Ureter (tissue), 1 donor: ENCODE results near the gene ACTR1A. TPM values are rescaled to one million over a fixed set of nuclear protein-coding genes. Genes with fewer than 3 reads are reported as not detected.

Experiments
- DNase-seq: peaks from one replicate; pipeline ENCODE4 v3.0.0-alpha.2; 2020; ENCODE audit warnings: low spot score
- total RNA-seq: library from RNA; stranded (reverse); gene quantifications from one replicate; pipeline ENCODE4 v1.2.4, GENCODE V29; 2023
- donor health status: DM: yes; HTN: yes; CAD: no.

The ACTR1A gene
- total RNA-seq, 1 donor from 2014 or later: 87.1 TPM

DNA sequence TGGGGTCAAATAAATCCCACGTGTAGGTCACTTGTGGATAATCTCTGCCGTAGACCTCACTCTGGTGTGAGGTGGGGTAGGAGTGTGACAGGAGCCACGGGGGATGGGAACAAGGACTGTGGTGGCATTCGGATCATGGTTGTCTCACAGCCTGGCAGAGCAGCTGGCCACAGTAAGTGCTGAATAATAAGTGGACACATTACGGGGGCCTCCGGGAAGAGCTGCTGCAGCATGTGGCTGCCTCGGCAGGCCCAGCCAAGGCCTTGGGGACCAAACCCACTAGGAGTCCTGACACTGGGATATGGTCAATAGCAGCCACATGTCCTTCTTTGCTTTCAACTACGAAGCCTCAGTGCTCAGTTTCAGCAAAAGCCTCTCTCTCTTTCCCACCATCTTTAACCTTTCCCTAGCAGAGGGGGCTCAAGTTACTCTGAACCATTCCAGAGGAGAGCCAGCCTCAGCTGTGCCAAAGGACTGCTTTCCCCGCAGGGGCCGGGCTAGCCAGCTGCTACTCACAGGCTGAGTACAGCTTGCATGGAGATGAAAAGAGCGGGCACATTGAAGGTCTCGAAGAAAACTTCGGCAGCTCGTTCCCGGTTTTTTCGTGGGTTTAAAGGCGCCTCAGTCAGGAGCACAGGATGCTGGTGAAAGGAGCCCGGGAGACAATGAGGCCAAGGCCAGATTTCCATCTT lies 17.3 kb downstream of the ACTR1A start:
- no peak for DNase-seq

DNA sequence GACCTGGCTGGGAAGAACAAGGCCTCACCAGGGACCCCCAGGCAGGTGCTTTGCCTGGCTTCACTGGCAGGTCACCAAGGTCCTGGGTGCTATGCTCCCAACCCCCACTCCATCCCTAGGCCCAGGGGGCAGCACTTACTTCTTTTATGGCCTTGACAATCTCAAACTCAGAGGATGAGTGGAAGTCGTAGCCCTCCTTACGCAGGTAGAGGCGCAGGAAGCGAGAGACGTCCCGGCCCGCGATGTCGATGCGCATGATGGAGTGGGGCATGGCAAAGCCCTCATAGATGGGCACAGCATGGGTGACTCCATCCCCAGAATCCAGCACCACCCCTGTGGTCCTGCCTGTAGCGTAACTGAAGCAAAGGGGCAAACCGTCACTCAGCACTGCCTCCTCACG lies 18.5 kb downstream of the ACTR1A start:
- no peak for DNase-seq

DNA sequence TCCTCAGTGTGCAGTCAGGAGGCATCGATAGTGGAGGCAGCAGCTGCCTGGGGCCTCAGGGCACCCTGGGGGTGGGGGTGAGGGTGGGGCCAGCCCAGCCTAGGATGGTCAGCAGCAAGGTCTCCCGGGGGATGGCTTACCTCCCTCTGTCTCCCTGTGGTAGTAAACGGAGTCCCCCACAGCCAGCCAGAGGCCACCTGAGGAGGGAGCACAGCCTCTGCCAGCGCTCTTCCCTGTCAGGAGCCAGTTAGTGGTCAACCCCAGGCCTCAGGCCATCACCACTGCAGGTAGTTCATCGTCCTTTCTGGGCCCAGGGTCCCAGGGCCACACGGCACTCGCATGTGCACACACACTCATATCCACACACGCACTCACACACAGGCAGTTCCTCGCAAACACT lies 22.1 kb downstream of the ACTR1A start:
- no peak for DNase-seq

DNA sequence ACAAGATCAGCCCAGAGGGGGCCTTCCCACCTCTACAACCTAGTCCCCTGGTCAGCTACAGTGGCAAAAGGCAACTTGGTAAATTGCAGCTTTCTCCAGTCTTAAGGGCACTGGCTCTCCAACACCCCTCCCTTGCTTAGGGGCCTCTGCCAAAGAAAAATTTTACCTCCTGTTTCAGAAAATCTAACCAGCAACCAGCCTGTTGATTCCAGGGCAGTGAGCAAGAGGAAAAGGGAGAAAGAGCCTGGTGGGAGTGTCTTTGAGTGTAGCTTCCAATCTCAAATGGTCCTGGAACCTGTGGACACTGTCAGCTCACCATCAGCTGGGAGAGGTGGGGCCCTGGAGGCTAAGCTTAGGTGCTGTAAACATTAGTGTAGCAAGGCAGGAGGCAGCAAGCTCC lies 22.9 kb downstream of the ACTR1A start:
- DNase-seq: no peak

DNA sequence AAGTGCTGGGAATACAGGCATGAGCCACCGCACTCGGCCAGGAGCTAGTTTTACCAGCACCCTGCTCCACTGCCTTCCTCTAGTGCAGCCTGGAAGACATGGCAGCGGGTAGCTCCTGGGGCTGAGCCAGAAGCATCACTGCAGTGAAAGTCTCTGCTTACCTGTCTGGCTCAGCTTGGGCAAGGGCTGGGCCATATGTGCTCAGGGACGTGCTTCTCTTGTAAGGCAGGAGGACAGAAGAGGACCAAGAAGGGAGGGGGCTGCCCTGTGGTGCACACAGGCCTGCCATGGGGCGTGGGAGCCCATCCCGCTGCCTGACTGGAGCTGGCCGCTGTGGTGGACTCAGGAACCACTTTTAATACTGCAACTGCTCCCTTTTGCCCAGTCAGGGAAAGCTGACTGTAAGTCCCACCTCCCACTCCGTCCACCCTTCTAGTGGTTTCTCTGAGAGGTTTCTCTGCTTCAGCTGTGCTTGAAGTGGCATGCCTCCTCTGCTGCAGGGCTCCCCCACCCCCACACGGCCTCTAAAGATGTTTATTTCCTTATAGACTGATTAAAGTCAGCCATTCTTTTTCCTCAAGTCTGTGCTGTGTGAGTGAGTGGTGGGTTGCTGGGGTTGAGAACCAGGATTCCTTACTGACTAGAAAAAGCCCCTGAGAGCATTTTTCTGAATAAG lies 25.9 kb downstream of the ACTR1A start:
- DNase-seq: no peak

DNA sequence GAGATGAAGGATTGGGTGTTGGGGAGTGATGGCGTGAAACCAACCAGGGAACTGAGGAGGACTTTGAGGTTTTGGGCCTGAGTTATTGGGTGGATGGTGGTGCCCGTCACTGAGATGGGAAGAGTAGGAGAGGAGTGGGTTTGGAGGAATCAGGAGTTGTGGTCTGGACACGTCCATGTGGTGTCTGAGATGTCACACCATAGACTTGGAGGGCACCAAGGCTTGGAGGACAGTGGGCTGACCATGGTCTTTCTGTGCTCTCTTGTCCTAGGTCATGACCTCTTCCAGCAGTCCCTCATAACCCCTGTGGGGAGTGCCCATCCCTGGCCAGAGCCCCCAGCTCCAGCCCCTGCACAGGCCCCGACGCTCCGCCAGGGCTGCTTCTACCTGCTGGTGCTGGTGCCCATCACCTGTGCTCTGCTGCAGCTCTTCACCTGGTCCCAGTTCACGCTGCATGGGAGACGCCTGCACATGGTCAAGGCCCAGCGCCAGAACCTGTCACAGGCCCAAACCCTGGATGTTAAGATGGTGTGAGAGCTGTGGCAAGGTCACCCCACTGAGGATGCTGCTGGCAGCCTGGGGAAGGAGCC lies 27.0 kb downstream of the ACTR1A start:
- no peak for DNase-seq

DNA sequence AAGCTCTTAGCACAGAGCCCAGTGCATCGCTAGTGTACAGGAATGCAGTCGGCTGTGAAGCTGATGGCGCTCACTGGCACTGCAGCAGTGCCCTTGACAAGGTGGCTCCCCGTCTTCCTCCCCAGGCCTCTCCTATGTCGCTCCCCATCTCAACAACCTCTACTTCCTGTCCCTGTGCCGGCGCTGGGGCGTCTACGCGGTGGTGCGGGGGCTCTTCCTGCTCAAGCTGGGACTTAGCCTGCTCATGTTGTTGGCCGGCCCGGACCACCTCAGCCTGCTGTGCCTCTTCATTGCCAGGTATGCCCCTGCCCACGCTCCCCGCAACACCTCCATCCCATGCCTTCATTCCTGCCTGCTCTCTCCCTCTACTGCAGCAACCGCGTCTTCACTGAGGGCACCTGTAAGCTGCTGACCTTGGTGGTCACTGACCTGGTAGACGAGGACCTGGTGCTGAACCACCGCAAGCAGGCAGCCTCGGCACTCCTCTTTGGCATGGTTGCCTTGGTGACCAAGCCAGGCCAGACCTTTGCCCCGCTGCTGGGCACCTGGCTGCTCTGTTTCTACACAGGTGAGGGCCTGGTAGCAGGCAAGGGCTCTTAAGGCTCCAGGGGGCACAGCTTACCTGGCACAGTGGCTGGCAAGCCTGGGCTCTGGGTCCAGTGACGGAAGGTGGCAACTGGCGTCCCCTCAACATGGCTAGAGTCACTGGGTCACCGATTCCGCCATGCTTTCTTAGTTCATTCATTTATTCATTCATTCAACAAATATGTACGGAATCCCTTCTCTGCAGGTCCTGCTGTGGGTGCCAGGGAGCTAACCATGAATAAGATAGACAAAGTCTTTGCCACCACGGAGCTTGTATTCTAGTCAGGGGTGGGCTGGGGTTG lies 28.8 kb downstream of the ACTR1A start:
- DNase-seq: no peak

DNA sequence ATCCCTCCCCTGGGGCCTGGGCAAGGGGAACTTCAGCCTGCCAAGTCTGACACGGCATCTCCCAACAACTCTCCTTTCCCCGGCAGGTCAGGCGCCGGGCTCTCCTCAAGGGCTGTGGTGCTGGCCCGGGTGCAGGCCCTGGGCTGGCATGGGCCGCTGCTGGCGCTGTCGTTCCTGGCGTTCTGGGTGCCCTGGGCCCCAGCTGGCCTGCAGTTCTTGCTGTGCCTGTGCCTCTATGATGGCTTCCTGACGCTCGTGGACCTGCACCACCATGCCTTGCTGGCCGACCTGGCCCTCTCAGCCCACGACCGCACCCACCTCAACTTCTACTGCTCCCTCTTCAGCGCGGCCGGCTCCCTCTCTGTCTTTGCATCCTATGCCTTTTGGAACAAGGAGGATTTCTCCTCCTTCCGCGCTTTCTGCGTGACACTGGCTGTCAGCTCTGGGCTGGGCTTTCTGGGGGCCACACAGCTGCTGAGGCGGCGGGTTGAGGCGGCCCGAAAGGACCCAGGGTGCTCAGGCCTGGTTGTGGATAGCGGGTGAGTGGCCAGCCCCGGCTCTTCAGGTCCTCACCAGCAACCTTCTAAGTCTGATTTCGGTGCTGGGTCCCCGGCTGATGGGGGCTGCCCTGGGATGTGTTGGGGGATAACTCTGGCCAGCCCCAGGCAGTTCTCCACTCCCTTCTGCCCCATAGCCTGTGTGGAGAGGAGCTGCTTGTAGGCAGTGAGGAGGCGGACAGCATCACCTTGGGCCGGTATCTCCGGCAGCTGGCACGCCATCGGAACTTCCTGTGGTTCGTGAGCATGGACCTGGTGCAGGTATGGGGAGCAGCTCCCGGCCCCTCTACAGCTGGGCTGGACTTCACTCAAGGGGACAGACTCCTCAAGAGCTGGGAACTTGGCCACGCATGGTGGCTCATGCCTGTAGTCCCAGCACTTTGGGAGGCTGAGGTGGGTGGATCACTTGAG lies 31.6 kb downstream of the ACTR1A start:
- no peak for DNase-seq

DNA sequence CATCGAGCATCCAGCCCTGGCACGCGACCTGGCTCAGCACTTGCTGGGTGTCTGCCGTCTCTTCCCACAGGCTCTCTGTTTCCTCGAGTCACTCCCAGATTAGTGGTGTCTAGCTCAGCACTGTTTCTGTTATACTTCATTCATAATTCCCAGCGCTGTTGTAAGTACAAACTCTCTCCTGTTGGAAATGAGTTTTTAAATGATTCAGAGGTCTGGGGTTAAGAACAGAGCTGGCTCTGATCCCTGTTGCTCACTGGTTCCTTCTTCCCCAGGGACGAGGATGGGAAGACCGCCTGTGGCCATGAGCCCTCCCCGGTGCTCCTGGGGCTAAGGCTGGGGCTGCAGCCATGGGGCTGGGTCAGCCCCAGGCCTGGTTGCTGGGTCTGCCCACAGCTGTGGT lies 33.8 kb downstream of the ACTR1A start:
- no peak for DNase-seq

DNA sequence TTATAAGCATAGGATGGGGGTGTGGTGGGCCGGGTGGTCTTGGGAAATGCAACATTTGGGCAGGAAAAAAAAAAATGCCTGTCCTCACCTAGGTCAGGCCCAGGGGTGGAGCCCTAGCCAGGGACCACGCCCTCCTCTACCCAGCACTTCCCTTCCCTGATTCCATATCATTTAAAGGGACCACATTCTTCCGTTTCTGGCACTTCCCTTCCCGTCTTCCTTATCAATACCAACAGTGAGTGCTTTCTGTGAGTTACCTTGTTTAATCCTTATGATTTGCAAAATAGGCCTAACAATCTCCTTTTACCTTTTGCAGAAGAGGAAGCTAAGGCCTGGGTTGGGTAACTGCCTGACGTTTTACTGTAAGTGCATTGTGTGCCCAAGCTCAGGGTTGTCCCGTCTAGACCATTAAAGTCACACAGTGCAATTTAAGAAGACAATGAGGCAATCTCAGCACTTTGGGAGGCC lies 34.5 kb downstream of the ACTR1A start:
- DNase-seq: no peak

DNA sequence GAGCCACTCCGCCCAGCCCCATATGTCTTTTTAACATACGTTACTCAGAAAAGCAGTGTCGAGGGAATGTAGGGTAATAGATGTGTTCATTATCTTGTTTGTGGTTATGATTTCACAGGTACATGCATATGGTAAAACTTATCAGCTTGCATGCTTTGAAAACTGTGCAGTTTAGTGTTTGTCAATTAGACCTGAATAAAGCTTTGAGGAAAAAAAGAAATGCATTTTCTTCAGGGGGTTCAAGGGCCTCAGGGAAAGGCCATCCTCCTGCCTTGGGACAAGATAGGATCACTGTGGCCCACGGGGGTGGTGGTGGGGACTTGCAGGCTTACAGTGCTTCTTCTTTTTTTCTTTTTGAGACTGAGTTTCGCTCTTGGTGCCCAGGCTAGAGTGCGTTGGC lies 35.2 kb downstream of the ACTR1A start:
- DNase-seq: no peak

DNA sequence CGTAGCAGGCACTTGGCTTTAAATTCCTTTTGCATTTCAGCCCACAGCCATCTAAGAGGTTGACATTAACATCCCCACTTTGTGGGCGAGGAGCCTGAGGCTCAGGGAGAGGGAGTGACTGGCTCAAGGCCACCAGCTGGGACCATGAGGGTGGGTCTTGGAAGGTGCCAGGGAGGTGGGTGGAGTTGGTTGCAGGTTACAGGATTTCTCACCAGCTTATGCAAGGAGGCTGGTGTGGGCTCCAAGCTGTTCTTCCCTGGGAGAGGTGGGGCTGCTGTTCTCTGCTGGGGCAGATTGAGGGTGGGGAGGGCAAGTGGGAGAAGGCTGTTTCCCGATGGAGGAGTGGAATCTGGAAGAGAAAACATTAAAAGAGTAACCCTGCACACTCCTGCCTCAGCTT lies 37.0 kb downstream of the ACTR1A start:
- no peak for DNase-seq

DNA sequence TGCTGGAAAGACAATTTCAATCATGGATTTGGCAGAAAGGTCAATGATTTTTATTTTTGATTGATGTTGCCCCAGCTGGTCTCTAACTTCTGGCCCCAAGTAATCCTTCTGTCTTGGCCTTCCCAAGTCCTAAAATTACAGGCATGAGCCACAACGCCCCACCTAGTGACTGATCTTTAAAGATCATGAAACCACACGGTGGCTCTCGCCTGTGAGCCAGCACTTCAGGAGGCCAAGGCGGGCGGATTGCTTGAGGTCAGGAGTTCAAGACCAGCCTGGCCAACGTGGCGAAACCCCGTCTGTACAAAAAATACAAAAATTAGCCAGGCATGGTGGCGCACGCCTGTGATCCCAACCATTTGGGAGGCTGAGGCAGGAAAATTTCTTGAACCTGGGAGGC lies 38.5 kb downstream of the ACTR1A start:
- DNase-seq: no peak

DNA sequence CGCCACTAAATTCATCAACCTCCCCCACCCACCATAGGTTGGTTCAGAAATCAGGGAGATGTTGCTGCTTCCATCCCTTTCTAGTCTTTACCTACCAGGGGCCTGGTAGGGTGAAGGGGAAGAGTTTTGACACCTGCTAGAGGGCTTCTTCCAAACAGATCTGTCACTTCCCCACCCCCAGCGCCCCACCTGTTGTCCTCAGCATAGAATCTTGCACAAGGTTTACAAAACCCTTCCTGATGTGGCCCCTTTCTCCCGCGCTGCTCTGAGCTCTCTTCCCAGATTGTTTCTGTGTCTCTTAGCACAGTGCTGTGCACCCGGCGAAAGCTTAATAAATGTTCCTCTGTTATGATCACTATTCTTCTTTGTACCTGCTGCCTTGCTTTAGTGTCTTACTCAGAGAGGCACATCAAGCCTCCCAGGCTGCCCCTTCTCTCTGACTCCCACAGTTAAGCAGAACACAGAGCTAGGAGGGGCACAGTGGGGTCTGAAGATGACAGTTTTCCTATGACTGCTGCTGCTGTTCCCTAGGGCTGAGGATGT lies 39.9 kb downstream of the ACTR1A start:
- no peak for DNase-seq

DNA sequence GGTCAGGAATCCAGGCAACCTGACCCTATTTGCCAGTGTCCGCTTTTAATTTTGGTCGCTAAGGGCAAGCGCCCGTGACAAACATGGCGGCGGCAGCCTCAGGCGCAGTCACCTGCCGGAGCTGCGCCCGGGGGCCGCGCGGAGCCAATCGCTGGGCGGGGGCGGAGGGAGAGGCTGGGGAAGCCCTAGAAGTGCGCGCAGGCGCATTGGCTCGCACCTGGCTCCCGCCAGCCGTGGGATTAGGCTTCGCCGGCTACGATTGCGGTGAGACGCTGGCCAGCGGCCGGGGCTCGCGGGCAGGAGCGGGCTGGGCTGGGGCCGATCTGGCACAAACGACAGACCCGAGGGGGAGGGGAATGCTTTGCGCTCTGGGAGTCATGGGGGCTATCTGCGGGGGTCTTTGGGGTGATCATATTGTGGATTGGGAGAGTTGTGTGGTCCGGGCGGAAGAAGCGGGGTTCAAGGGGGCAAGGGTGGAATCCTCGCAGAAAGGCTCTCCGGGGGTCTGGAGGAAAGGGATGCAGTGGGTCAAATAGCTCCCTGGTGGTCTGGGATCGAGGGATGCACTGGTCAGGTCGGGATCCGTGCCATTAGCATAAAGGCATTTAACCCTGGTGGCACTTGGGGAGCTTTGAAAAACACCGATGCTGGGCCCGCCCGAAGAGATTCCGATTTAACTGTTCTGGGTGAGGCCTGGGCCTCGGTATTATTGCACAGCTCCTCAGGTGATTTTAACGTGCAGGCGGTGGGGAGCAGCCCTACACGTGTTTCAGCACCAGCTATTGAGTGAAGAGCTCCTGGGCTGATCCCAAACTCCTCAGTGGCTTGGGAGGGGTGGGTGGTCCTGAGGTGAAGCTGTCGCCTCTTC lies 41.1 kb downstream of the ACTR1A start:
- DNase-seq: peak; percentile 91

DNA sequence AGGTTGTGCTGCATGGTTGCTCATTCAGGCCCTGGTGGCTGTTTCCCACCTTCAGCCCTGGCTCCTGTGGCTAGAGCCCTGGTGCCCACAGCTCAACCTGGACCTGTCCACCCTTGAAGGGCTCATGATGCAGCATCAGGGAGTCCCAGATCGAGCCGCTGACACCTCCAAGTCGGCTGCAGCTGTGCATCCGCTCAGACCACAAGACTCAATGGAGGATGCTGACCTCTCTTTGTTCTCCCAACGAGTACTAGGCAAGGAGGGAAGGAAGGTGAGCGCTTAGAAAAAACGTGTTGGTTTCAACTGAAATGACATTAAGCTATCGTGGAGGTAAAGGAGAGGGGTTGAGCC lies 41.7 kb downstream of the ACTR1A start:
- DNase-seq: no peak

DNA sequence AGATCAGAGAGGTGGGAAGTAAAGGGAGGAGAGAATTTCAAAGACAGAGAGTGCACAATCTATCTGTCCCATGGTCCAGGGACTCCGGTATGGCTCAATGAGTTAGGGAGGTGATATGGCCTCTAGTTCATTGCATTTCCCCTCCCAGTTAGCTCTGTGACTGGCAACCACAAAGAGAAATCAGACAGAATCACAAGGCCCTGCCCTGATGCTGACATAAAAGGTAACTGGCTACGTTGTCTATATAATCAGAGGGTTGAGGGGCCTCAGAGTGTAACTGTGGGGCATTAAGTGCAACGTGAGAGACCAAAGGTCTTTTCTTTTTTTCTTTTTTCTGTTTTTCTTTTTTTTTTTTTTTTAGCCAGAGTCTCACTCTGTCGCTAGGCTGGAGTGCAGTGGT lies 43.9 kb downstream of the ACTR1A start:
- DNase-seq: no peak

DNA sequence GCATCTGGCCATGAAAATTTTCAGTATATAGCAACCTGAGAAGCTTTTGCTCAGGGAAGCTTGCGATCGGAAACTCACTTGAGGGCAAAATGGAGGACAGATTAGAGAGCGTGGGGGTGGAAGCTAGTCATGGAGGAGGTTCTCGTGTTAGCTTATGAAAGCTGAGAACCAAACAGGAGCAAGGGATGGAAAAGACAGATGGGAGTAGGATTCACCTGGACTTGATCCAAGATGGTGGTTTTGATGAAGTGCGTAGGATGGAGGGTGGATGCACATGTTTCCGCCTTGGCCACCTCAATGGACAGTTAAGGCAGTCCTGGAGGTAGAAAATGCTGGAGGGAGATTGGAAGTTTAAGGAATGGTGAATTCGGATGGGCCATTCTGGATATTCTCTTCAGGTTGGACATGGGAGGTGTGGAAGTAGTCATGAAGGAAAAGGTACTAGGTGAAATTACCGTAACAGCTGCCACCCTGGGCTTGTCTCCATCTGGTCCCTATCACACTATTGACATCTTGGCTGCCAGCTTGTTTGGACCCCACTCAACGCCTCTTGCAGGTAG lies 44.8 kb downstream of the ACTR1A start:
- no peak for DNase-seq

DNA sequence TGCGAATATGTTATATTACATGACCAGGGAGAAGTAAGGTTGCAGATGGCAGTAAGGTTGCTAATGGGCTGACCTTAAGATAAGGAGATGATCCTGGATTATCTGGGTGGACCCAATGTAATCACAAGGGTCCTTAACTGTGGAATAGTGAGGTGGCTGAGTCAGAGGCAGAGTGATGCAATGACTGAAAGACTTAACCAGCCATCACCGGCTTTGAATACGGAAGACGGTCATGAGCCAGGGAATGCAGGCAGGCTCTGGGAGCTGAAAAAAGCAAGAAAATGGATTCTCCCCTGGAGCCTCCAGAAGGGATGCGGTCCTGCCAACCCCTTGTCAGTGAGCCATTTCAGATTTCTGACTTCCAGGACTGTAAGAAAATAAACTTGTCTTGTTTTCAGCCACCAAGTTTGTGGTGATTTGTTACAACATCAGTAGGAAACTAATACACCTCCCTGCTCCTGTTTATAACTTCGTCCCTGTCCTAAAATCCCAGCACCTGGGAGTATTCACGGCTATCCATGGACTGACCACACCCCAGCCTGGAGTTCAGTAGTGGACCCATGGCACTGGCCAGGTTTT lies 46.5 kb downstream of the ACTR1A start:
- DNase-seq: no peak
